NT2/D1 (cell line): ENCODE data around the gene STS.

ENCODE experiments used
- SUZ12 ChIP-seq: IDR thresholded peaks from 2 replicates; pipeline ENCODE4 v1.6.1; 2011; ENCODE audit not compliant: insufficient read length, insufficient read depth; ENCODE audit errors: extremely low read depth
- ZNF274 ChIP-seq: IDR thresholded peaks from 2 replicates; pipeline ENCODE4 v1.6.1; 2011; ENCODE audit warnings: mild to moderate bottlenecking, low read depth, low read length

DNA sequence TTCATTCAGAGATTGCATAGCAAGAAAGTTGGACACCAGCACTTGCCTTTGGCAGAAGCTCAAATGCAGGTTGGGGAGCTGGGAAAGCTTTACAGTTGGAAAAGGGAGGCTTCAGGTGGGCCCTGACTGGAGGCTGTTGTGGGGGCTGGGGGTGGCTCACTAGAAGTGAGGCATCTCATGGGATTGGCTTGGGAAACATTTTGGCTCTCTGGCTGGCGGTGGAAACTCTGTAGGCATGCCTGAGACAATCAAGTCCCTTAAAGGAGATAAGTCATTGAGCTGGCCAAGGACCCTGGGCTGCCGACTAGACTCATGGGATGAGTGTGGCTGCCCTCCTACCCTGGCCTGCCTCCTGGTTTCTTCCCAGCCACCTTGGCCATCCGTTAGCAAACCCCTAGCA lies 31.4 kb upstream of the STS start:
- TF ChIP-seq SUZ12 = no peak
- no peak for TF ChIP-seq ZNF274
